GDM1 (cell line): ENCODE data around the gene BORCS5.
"Not testable (repeated sequence)": the region's sequence is repeated elsewhere in the genome, so short reads cannot be mapped to it uniquely, and the experiment has no call there.

Source experiments
- DNase-seq: peaks from one replicate; lab custom pipeline; 2025; lab: John Stamatoyannopoulos, UW

Gene BORCS5

GRCh38 chr12:12356896-12357718 is at the start of gene BORCS5:
TSS of gene BORCS5 (plus strand) at chr12:12357078. CDS start at chr12:12357452, 374 bp downstream.
- peak; percentile 81 for DNase-seq

- DNase-seq: not testable (repeated sequence)
These were observed 46.2 kb upstream of the BORCS5 start for GRCh38 chr12:12310695-12311094.

GRCh38 chr12:12315838-12316237 is 41.0 kb upstream of the BORCS5 start:
- DNase-seq: no peak

GRCh38 chr12:12319451-12320183 is 37.3 kb upstream of the BORCS5 start:
- DNase-seq: no peak

GRCh38 chr12:12323118-12323517 is 33.8 kb upstream of the BORCS5 start:
- DNase-seq: no peak

- DNase-seq: no peak
These were observed 33.3 kb upstream of the BORCS5 start for GRCh38 chr12:12323591-12323990.

- no peak for DNase-seq
These were observed 30.6 kb upstream of the BORCS5 start for GRCh38 chr12:12326262-12326661.

GRCh38 chr12:12327802-12328201 is 29.1 kb upstream of the BORCS5 start:
- no peak for DNase-seq

GRCh38 chr12:12331244-12331771 is 25.6 kb upstream of the BORCS5 start:
- no peak for DNase-seq

- DNase-seq: no peak
These were observed 25.0 kb upstream of the BORCS5 start for GRCh38 chr12:12331896-12332295.

- no peak for DNase-seq
These were observed 23.2 kb upstream of the BORCS5 start for GRCh38 chr12:12333407-12334366.

- DNase-seq: peak; percentile 27
These were observed 22.4 kb upstream of the BORCS5 start for GRCh38 chr12:12334367-12335040.

GRCh38 chr12:12336049-12336411 is 20.8 kb upstream of the BORCS5 start:
- no peak for DNase-seq

- no peak for DNase-seq
These were observed 20.4 kb upstream of the BORCS5 start for GRCh38 chr12:12336511-12336910.

GRCh38 chr12:12338527-12339168 is 18.2 kb upstream of the BORCS5 start:
- no peak for DNase-seq

- DNase-seq: no peak
These were observed 6.9 kb upstream of the BORCS5 start, which contains the start of gene MANSC1 for GRCh38 chr12:12349711-12350665. TSS of gene MANSC1 (minus strand) at chr12:12350242. CDS start at chr12:12343314, 6,928 bp downstream.

GRCh38 chr12:12350868-12351463 is 5.9 kb upstream of the BORCS5 start:
- DNase-seq: no peak

- not testable (repeated sequence) for DNase-seq
These were observed 5.3 kb upstream of the BORCS5 start for GRCh38 chr12:12351468-12352185.
